Measurements from ENCODE around the gene RPL23. TPM values are rescaled to one million over a fixed set of nuclear protein-coding genes. Genes with fewer than 3 reads are reported as not detected.

RPL23 gene
- total and polyA plus RNA-seq, 9 of the 15 experiments (the other 6 are each of a cell fraction or from before 2014, with no cell fraction given): 1,745 to 3,667 (median 3,096) TPM

DNA sequence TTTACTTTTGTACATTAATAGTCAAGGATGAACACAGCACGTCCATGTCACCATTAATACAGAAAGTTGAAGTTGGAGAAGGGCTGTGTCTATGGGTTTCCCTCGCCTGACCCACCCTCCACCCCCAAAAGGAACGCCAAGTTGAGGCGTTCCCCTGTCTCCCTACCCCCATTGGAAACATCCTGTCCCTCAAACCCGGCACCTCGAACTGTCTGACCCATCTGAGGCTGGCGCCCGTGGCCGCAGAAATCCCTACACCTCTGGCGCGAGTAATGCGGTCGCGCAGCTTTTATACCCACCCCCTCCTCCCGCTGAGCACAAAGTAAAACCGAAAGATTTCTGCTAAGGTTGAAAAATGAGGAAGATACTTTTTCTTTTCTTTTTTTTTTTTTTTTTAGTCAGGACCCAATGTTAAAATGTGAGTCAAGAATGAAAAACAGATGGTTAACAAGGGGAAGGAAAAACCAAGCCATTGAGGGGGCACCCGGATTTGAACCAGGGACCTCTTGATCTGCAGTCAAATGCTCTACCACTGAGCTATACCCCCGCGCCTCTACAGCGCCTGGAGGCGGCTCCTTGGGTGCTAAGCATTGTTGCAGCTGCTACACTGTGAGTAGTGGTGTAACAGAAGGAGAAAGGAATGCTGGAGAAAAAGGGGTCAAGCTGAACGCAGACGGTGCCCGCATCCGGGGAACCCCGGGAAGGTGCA is 15.4 kb upstream of the RPL23 start (continued):
- TF ChIP-seq SPI1 (IDR thresholded peaks at IDR 0.05; ENCODE audit: borderline replicate concordance, low read depth, low read length) (no peak), ZFPM2 (CRISPR knock-in tag; IDR thresholded peaks at IDR 0.05) (no peak), ESRRB (CRISPR knock-in tag; IDR thresholded peaks at IDR 0.05; ENCODE audit: borderline replicate concordance) (no peak), NCOA6 (IDR thresholded peaks at IDR 0.05) (no peak), TAF9B (IDR thresholded peaks at IDR 0.05; ENCODE audit: partially characterized antibody) (no peak), CHCHD3 (CRISPR knock-in tag; IDR thresholded peaks at IDR 0.05) (no peak), HNRNPH1 (optimal IDR thresholded peaks at IDR 0.05; ENCODE audit: low read depth, low read length) (no peak), ATF7 (IDR thresholded peaks at IDR 0.05) (peak; percentile 56), SRSF1 (IDR thresholded peaks at IDR 0.05; ENCODE audit: low read depth, low read length) (no peak), HSF4 (CRISPR knock-in tag; IDR thresholded peaks at IDR 0.05; ENCODE audit: borderline replicate concordance) (no peak), FOXP1 (CRISPR knock-in tag; IDR thresholded peaks at IDR 0.05) (no peak), MECOM (CRISPR knock-in tag; IDR thresholded peaks at IDR 0.05) (no peak), LCOR (CRISPR knock-in tag; IDR thresholded peaks at IDR 0.05) (no peak), MAZ (CRISPR knock-in tag; conservative IDR thresholded peaks at IDR 0.05 in 1 of 2, IDR thresholded peaks at IDR 0.05 in 1 of 2) (peak; percentile 18 to 80; a peak in 3 of 4 replicates), CCNT2 (IDR thresholded peaks at IDR 0.05; ENCODE audit: borderline replicate concordance, extremely low read depth, insufficient read length, low read depth, low read length) (no peak)
- TF ChIP-seq, protein P1, sequence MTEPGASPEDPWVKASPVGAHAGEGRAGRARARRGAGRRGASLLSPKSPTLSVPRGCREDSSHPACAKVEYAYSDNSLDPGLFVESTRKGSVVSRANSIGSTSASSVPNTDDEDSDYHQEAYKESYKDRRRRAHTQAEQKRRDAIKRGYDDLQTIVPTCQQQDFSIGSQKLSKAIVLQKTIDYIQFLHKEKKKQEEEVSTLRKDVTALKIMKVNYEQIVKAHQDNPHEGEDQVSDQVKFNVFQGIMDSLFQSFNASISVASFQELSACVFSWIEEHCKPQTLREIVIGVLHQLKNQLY (CRISPR knock-in tag; conservative IDR thresholded peaks at IDR 0.05): no peak
- TF ChIP-seq, protein P2, sequence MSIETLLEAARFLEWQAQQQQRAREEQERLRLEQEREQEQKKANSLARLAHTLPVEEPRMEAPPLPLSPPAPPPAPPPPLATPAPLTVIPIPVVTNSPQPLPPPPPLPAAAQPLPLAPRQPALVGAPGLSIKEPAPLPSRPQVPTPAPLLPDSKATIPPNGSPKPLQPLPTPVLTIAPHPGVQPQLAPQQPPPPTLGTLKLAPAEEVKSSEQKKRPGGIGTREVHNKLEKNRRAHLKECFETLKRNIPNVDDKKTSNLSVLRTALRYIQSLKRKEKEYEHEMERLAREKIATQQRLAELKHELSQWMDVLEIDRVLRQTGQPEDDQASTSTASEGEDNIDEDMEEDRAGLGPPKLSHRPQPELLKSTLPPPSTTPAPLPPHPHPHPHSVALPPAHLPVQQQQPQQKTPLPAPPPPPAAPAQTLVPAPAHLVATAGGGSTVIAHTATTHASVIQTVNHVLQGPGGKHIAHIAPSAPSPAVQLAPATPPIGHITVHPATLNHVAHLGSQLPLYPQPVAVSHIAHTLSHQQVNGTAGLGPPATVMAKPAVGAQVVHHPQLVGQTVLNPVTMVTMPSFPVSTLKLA (conservative IDR thresholded peaks at IDR 0.05): peak in 1 of 2 experiments; percentile 7; a peak in 1 of 4 replicates
- TF ChIP-seq, protein P3, sequence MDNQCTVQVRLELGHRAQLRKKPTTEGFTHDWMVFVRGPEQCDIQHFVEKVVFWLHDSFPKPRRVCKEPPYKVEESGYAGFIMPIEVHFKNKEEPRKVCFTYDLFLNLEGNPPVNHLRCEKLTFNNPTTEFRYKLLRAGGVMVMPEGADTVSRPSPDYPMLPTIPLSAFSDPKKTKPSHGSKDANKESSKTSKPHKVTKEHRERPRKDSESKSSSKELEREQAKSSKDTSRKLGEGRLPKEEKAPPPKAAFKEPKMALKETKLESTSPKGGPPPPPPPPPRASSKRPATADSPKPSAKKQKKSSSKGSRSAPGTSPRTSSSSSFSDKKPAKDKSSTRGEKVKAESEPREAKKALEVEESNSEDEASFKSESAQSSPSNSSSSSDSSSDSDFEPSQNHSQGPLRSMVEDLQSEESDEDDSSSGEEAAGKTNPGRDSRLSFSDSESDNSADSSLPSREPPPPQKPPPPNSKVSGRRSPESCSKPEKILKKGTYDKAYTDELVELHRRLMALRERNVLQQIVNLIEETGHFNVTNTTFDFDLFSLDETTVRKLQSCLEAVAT (IDR thresholded peaks at IDR 0.05): peak in 1 of 2 experiments; percentile 41; a peak in 1 of 4 replicates
- TF ChIP-seq, protein P4, sequence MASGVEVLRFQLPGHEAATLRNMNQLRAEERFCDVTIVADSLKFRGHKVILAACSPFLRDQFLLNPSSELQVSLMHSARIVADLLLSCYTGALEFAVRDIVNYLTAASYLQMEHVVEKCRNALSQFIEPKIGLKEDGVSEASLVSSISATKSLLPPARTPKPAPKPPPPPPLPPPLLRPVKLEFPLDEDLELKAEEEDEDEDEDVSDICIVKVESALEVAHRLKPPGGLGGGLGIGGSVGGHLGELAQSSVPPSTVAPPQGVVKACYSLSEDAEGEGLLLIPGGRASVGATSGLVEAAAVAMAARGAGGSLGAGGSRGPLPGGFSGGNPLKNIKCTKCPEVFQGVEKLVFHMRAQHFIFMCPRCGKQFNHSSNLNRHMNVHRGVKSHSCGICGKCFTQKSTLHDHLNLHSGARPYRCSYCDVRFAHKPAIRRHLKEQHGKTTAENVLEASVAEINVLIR (CRISPR knock-in tag; IDR thresholded peaks at IDR 0.05): no peak
- TF ChIP-seq, protein P5, sequence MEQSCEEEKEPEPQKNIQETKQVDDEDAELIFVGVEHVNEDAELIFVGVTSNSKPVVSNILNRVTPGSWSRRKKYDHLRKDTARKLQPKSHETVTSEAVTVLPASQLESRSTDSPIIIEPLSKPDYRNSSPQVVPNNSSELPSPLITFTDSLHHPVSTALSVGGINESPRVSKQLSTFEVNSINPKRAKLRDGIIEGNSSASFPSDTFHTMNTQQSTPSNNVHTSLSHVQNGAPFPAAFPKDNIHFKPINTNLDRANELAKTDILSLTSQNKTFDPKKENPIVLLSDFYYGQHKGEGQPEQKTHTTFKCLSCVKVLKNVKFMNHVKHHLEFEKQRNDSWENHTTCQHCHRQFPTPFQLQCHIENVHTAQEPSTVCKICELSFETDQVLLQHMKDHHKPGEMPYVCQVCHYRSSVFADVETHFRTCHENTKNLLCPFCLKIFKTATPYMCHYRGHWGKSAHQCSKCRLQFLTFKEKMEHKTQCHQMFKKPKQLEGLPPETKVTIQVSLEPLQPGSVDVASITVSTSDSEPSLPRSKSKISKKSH (CRISPR knock-in tag; IDR thresholded peaks at IDR 0.05): no peak
